Endothelial cell of umbilical vein (primary cell): ENCODE results near the gene SEMA7A. TPM values are rescaled to one million over a fixed set of nuclear protein-coding genes. Genes with fewer than 3 reads are reported as not detected.

Experiments
- BruUV-seq: library from RNA; stranded (reverse); fragments of 400-500 nt; replicated peaks from 2 replicates; lab custom pipeline; 2021; lab: Mats Ljungman, UMichigan
- CTCF ChIA-PET: fragments of 300-600, 350-600 bp; sonication (Branson Sonifier 250); formaldehyde crosslinking; loops from one replicate; lab custom pipeline; 2021; ENCODE audit warnings: antibody characterized with exemption, inconsistent platforms; lab: Charles Lee
- POLR2A ChIA-PET: fragments of 300-600, 350-600 bp; sonication (Branson Sonifier 250); formaldehyde crosslinking; loops from one replicate; lab custom pipeline; 2021; ENCODE audit warnings: antibody characterized with exemption, inconsistent platforms; lab: Charles Lee
- DNase-seq: peaks from one replicate; pipeline ENCODE4 v3.0.0-alpha.2; 2011; ENCODE audit warnings: low read depth, low spot score
- FAIRE-seq: peaks from 2 replicates; lab custom pipeline; 2011; peaks lifted over from hg19 to GRCh38; lab: Jason Lieb, UNC
- H2AFZ ChIP-seq: 2 replicates; pipeline ENCODE4 v1.6.0; 2012; ENCODE audit warnings: low read depth, low read length, control low read depth, inconsistent platforms
- H3K27ac ChIP-seq: 2 replicates; pipeline ENCODE4 v1.5.1; 2011; ENCODE audit warnings: low read depth, mild to moderate bottlenecking, control low read depth, low read length, moderate library complexity; ENCODE audit not compliant: insufficient read depth
- H3K27me3 ChIP-seq, 2 experiments: 2 replicates each; pipeline versions ENCODE4 v1.6.0 to v1.6.1; 2011; ENCODE audit warnings: low read length in 2 of 2, mixed read lengths in 1 of 2; ENCODE audit not compliant: control insufficient read depth in 2 of 2, insufficient read depth in 2 of 2
- H3K36me3 ChIP-seq, 2 experiments: 2 replicates in 1 of 2; 3 replicates in 1 of 2; pipeline ENCODE4 v1.5.1; 2011; ENCODE audit warnings: low read length in 2 of 2, mild to moderate bottlenecking in 1 of 2, moderate library complexity in 1 of 2; ENCODE audit not compliant: control insufficient read depth in 2 of 2, insufficient read depth in 2 of 2; ENCODE audit errors: extremely low read depth in 1 of 2
- H3K4me1 ChIP-seq: 3 replicates; pipeline ENCODE4 v1.5.1; 2011; ENCODE audit warnings: mild to moderate bottlenecking, low read length; ENCODE audit not compliant: control insufficient read depth, insufficient read depth; ENCODE audit errors: extremely low read depth
- H3K4me2 ChIP-seq: 2 replicates; pipeline ENCODE4 v1.6.1; 2011; ENCODE audit warnings: low read length, control low read depth, mixed read lengths; ENCODE audit not compliant: insufficient read depth
- H3K4me3 ChIP-seq, 3 experiments: fragments of 200-600 bp in 1 of 3; sonication (generic), shearing (Covaris generic) in 1 of 3; replicated peaks in 1 of 3; 2 replicates each; pipeline ENCODE4 v1.5.1; 2011 to 2016; ENCODE audit warnings: control low read depth in 3 of 3, low read length in 3 of 3, mild to moderate bottlenecking in 2 of 3, inconsistent platforms in 1 of 3, low read depth in 1 of 3, moderate library complexity in 1 of 3; ENCODE audit not compliant: insufficient read depth in 1 of 3
- H3K79me2 ChIP-seq: 2 replicates; pipeline ENCODE4 v1.6.0; 2012; ENCODE audit warnings: low read length, inconsistent platforms; ENCODE audit not compliant: control insufficient read depth, insufficient read depth
- H3K9ac ChIP-seq: replicated peaks from 2 replicates; pipeline ENCODE3; 2011; ENCODE audit warnings: low read length, control low read depth; ENCODE audit not compliant: insufficient read depth; ENCODE audit errors: extremely low read depth
- H3K9me1 ChIP-seq: replicated peaks from 3 replicates; pipeline ENCODE4 v1.6.0; 2011; ENCODE audit warnings: mild to moderate bottlenecking, low read length; ENCODE audit not compliant: control insufficient read depth, insufficient read depth; ENCODE audit errors: extremely low read depth
- H3K9me3 ChIP-seq: replicated peaks from 2 replicates; pipeline ENCODE4 v1.5.1; 2012; ENCODE audit warnings: low read length, inconsistent platforms; ENCODE audit not compliant: control insufficient read depth, insufficient read depth
- H4K20me1 ChIP-seq: replicated peaks from 2 replicates; pipeline ENCODE3; 2011; ENCODE audit warnings: mild to moderate bottlenecking, low read length; ENCODE audit not compliant: control insufficient read depth, insufficient read depth; ENCODE audit errors: extremely low read depth
- CTCF ChIP-seq, 2 donors: IDR thresholded peaks; 1 replicate in 1 of 2; 2 replicates in 1 of 2; pipeline ENCODE4 v1.5.1; 2011; ENCODE audit warnings: low read length in 2 of 2, mild to moderate bottlenecking in 2 of 2, moderate library complexity in 2 of 2, control low read depth in 1 of 2, inconsistent platforms in 1 of 2, low read depth in 1 of 2; ENCODE audit not compliant: insufficient read depth in 1 of 2; ENCODE audit errors: extremely low read depth in 1 of 2
- EZH2 ChIP-seq: IDR thresholded peaks from 2 replicates; pipeline ENCODE4 v1.6.1; 2012; ENCODE audit warnings: borderline replicate concordance, low read depth, mild to moderate bottlenecking, moderate library complexity, low read length, inconsistent platforms; ENCODE audit not compliant: severe bottlenecking
- FOS ChIP-seq: IDR thresholded peaks from 2 replicates; pipeline ENCODE4 v1.6.1; 2011; ENCODE audit warnings: mild to moderate bottlenecking, low read length, moderate library complexity, borderline replicate concordance; ENCODE audit not compliant: insufficient read depth
- GATA2 ChIP-seq: IDR thresholded peaks from 2 replicates; pipeline ENCODE4 v1.7.0; 2011; ENCODE audit warnings: low read depth, mild to moderate bottlenecking, moderate library complexity, mixed read lengths, low read length; ENCODE audit not compliant: insufficient read length, insufficient read depth
- JUN ChIP-seq: IDR thresholded peaks from 2 replicates; pipeline ENCODE4 v1.6.1; 2011; ENCODE audit warnings: borderline replicate concordance, low read depth; ENCODE audit not compliant: insufficient read length, insufficient read depth
- MAX ChIP-seq: IDR thresholded peaks from 2 replicates; pipeline ENCODE4 v1.6.1; 2011; ENCODE audit not compliant: insufficient read depth, insufficient read length
- MYC ChIP-seq: IDR thresholded peaks from one replicate; pipeline ENCODE4 v1.6.1; 2011; ENCODE audit warnings: mild to moderate bottlenecking, low read depth, low read length
- POLR2A ChIP-seq: IDR thresholded peaks from 2 replicates; pipeline ENCODE4 v1.6.1; 2012; ENCODE audit warnings: low read depth, mild to moderate bottlenecking, control low read depth, low read length
- POLR2AphosphoS5 ChIP-seq: IDR thresholded peaks from 2 replicates; pipeline ENCODE4 v1.6.1; 2012; ENCODE audit warnings: low read depth, mild to moderate bottlenecking, control low read depth, low read length, moderate library complexity; ENCODE audit not compliant: insufficient read depth
- dilution Hi-C: fragments of 300-500 bp; cut with MboI; formaldehyde crosslinking; loops from one replicate; pipeline ENCODE4 v1.15.0; 2019; ENCODE audit warnings: low sequenced_read_pairs; ENCODE audit not compliant: extremely low pct_ligation_motif_present
- intact Hi-C: fragments of 100-400 bp; cut with micrococcal nuclease; formaldehyde crosslinking; loops from one replicate; pipeline ENCODE4 v1.10.0; 2022
- polyA plus RNA-seq, 4 experiments: library from polyadenylated mRNA; depleted of rRNA in 3 of 4; stranded (reverse) in 3 of 4; unstranded in 1 of 4; fragments of >200 nt; gene quantifications; 2 replicates each; pipeline versions ENCODE4 v1.2.1 to v1.2.3, GENCODE V29; 2011 to 2012; ENCODE audit warnings: missing spikeins in 1 of 4
- total RNA-seq: library from RNA; stranded (reverse); gene quantifications from 2 replicates; pipeline ENCODE4 v1.2.3, GENCODE V29; 2021

SEMA7A gene
- total and polyA plus RNA-seq, 2 donors (not counting 3 experiments of a cell fraction or from before 2014, with no cell fraction given), result 1.7 to 2.0 TPM

GRCh38 chr15:74399100-74399499, 34.7 kb downstream of the SEMA7A start:
- DNase-seq (no peak), FAIRE-seq (no peak)
- no peaks in the 10 kb centered on the region for H4K20me1 ChIP-seq
- H3K9me3 ChIP-seq, result no peaks in the 10 kb centered on the region
- no peak overlapping the region for H3K9ac ChIP-seq
- TF ChIP-seq MYC (no peak), POLR2A (no peak), EZH2 (no peak), FOS (no peak), CTCF (IDR thresholded peaks at IDR 0.05; ENCODE audit: extremely low read depth in 1 of 2, insufficient read depth in 1 of 2, low read depth in 1 of 2, low read length in 2 of 2) (no peak), POLR2AphosphoS5 (no peak), GATA2 (no peak), MAX (no peak), JUN (no peak)
- no peaks in the 10 kb centered on the region for H3K79me2 ChIP-seq
- no peak overlapping the region for H3K4me2 ChIP-seq
- H3K9me1 ChIP-seq, result no peaks in the 10 kb centered on the region
- no peak overlapping the region for H2AFZ ChIP-seq
- dilution Hi-C loops (no loop called here), intact Hi-C loops (no loop called here)
- peaks cover 6% of the 10 kb centered on the region for H3K4me1 ChIP-seq
- peaks cover 0 to 6% of the 10 kb centered on the region in 2 experiments for H3K27me3 ChIP-seq
- ChIA-PET POLR2A (no interaction called here), CTCF (no interaction called here)
- no peak overlapping the region for H3K4me3 ChIP-seq
- no TSS peak for BruUV-seq
- no peak overlapping the region for H3K27ac ChIP-seq
- H3K36me3 ChIP-seq, result no peaks in the 10 kb centered on the region
